Osteocyte (in vitro differentiated cells): ENCODE results near the gene B4GALNT3. TPM values are rescaled to one million over a fixed set of nuclear protein-coding genes. Genes with fewer than 3 reads are reported as not detected.

Experiments
- DNase-seq: peaks from one replicate; pipeline ENCODE4 v3.0.0; 2021; ENCODE audit warnings: mixed read lengths; ENCODE audit not compliant: unreplicated experiment; ENCODE audit errors: extremely low spot score
- H3K27ac Mint-ChIP-seq: one replicate; pipeline ENCODE4 v1.8.0; 2021; ENCODE audit warnings: mild to moderate bottlenecking, mixed read lengths; ENCODE audit not compliant: unreplicated experiment
- H3K27me3 Mint-ChIP-seq: one replicate; pipeline ENCODE4 v1.8.0; 2021; ENCODE audit warnings: mixed read lengths; ENCODE audit not compliant: unreplicated experiment
- H3K36me3 Mint-ChIP-seq: one replicate; pipeline ENCODE4 v1.8.0; 2021; ENCODE audit warnings: mixed read lengths; ENCODE audit not compliant: unreplicated experiment
- H3K4me1 Mint-ChIP-seq: one replicate; pipeline ENCODE4 v1.8.0; 2021; ENCODE audit warnings: mixed read lengths; ENCODE audit not compliant: unreplicated experiment
- H3K4me3 Mint-ChIP-seq: one replicate; pipeline ENCODE4 v1.8.0; 2021; ENCODE audit warnings: mild to moderate bottlenecking, moderate library complexity, mixed read lengths; ENCODE audit not compliant: unreplicated experiment
- H3K9me3 Mint-ChIP-seq: one replicate; pipeline ENCODE4 v1.8.0; 2021; ENCODE audit warnings: mixed read lengths; ENCODE audit not compliant: unreplicated experiment
- CTCF ChIP-seq: fragments of 200-600 bp; sonication (generic); IDR thresholded peaks from 2 replicates; pipeline ENCODE4 v1.5.0; 2021; ENCODE audit warnings: antibody characterized with exemption, mild to moderate bottlenecking, moderate library complexity
- total RNA-seq: library from RNA; stranded (reverse); gene quantifications from 2 replicates; pipeline ENCODE4 v1.2.1, GENCODE V29; 2021

Gene B4GALNT3
- total RNA-seq, 1 donor from 2014 or later = 0.27 TPM

- peaks cover 77% of the 10 kb centered on the region for H3K27me3 Mint-ChIP-seq
Measured at GRCh38 chr12:461425-461824, 1.7 kb downstream of the B4GALNT3 start.

GRCh38 chr12:462936-463705 is 3.4 kb downstream of the B4GALNT3 start:
- TF ChIP-seq CTCF = no peak
- Mint-ChIP-seq H3K9me3 (no peaks in the 10 kb centered on the region), H3K4me3 (no peak overlapping the region), H3K27me3 (peaks cover 66% of the 10 kb centered on the region), H3K4me1 (peaks cover 8% of the 10 kb centered on the region), H3K36me3 (no peaks in the 10 kb centered on the region), H3K27ac (no peak overlapping the region)
- no peak for DNase-seq

More at GRCh38 chr12:461425-461824, 1.7 kb downstream of the B4GALNT3 start:
- H3K27ac Mint-ChIP-seq = no peak overlapping the region
- H3K4me1 Mint-ChIP-seq = peaks cover 8% of the 10 kb centered on the region
- H3K9me3 Mint-ChIP-seq = no peaks in the 10 kb centered on the region
- no peak for TF ChIP-seq CTCF
- H3K36me3 Mint-ChIP-seq = no peaks in the 10 kb centered on the region
- no peak for DNase-seq
- peak overlapping the region; percentile 74 for H3K4me3 Mint-ChIP-seq

- Mint-ChIP-seq H3K36me3 (no peaks in the 10 kb centered on the region), H3K4me1 (peaks cover 7% of the 10 kb centered on the region), H3K27me3 (peaks cover 58% of the 10 kb centered on the region), H3K4me3 (no peak overlapping the region), H3K9me3 (no peaks in the 10 kb centered on the region), H3K27ac (no peak overlapping the region)
- no peak for DNase-seq
- TF ChIP-seq CTCF = no peak
Measured at GRCh38 chr12:464484-465267, 4.9 kb downstream of the B4GALNT3 start.

- H3K27ac Mint-ChIP-seq = no peak overlapping the region
- H3K9me3 Mint-ChIP-seq = no peaks in the 10 kb centered on the region
- no peak for TF ChIP-seq CTCF
- no peaks in the 10 kb centered on the region for H3K36me3 Mint-ChIP-seq
- H3K4me3 Mint-ChIP-seq = no peak overlapping the region
- peaks cover 60% of the 10 kb centered on the region for H3K27me3 Mint-ChIP-seq
- H3K4me1 Mint-ChIP-seq = peaks cover 5% of the 10 kb centered on the region
- DNase-seq = no peak
Measured at GRCh38 chr12:466039-466438, 6.3 kb downstream of the B4GALNT3 start.

- no peak for DNase-seq
- Mint-ChIP-seq H3K27ac (no peak overlapping the region), H3K9me3 (no peaks in the 10 kb centered on the region), H3K4me3 (no peak overlapping the region), H3K4me1 (peaks cover 2% of the 10 kb centered on the region), H3K36me3 (no peaks in the 10 kb centered on the region), H3K27me3 (peaks cover 53% of the 10 kb centered on the region)
- no peak for TF ChIP-seq CTCF
Measured at GRCh38 chr12:466762-467161, 7.0 kb downstream of the B4GALNT3 start.
